AG09309 (cell line): ENCODE data around the gene LTBR.

Experiments used
- DNase-seq: peaks from one replicate; pipeline ENCODE4 v3.0.0-alpha.2; 2010; ENCODE audit warnings: low read depth
- H3K4me3 ChIP-seq: 2 replicates; pipeline ENCODE4 v1.5.1; 2011; ENCODE audit warnings: mild to moderate bottlenecking, low read depth, low read length, moderate library complexity; ENCODE audit not compliant: control insufficient read depth
- TF ChIP-seq, protein P1 (sequence below): IDR thresholded peaks from 2 replicates; pipeline ENCODE4 v1.5.1; 2011; ENCODE audit warnings: mild to moderate bottlenecking, low read depth, low read length, inconsistent platforms; ENCODE audit not compliant: insufficient read depth, control insufficient read depth; ENCODE audit errors: missing control alignments

Gene LTBR

DNA sequence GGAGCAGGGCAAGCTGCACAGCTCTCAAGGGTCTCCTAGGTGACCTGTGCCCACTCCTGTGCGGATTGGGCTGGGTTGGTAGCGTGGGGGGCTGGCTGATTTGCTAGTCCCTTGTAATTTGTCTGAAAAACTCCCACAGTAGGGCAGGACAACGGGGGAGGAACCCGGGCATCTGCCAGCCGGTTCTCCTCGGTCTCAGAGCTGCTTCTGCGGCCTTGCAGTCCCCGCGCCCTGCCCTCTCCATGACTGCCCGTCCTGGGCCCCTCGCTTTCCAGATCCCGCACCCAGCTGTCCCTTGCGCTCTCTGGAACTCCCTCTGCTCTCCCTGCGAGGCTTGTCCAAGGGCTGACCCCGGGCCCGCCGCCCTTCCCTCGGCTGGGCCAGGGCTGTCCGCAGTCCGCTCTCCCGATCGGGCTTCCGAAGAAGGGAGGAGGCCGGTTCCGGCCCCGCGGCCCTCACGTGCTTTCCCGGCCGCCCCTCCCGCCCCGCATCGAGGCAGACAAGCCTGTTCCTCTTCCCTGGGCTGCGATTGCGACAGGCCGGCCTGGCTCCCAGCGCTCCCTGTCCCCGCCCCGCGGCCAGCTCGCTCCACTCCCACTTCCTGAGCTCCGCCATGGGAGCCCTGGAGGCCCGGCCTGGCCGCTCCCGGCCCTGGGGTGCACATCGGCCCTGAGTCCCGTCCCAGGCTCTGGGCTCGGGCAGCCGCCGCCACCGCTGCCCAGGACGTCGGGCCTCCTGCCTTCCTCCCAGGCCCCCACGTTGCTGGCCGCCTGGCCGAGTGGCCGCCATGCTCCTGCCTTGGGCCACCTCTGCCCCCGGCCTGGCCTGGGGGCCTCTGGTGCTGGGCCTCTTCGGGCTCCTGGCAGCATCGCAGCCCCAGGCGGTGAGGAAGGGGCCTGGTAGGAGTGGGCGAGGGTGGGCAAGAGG, at the start of gene LTBR:
Gene LTBR, plus strand, starts transcription at position 591 of the 927 bp plus-strand sequence. Its CDS starts 197 bp downstream, at position 788.
- peak within 1 kb of the TSS; percentile 75 for H3K4me3 ChIP-seq
- TF ChIP-seq, protein P1, sequence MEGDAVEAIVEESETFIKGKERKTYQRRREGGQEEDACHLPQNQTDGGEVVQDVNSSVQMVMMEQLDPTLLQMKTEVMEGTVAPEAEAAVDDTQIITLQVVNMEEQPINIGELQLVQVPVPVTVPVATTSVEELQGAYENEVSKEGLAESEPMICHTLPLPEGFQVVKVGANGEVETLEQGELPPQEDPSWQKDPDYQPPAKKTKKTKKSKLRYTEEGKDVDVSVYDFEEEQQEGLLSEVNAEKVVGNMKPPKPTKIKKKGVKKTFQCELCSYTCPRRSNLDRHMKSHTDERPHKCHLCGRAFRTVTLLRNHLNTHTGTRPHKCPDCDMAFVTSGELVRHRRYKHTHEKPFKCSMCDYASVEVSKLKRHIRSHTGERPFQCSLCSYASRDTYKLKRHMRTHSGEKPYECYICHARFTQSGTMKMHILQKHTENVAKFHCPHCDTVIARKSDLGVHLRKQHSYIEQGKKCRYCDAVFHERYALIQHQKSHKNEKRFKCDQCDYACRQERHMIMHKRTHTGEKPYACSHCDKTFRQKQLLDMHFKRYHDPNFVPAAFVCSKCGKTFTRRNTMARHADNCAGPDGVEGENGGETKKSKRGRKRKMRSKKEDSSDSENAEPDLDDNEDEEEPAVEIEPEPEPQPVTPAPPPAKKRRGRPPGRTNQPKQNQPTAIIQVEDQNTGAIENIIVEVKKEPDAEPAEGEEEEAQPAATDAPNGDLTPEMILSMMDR, result no peak
- peak; percentile 63 for DNase-seq

DNA sequence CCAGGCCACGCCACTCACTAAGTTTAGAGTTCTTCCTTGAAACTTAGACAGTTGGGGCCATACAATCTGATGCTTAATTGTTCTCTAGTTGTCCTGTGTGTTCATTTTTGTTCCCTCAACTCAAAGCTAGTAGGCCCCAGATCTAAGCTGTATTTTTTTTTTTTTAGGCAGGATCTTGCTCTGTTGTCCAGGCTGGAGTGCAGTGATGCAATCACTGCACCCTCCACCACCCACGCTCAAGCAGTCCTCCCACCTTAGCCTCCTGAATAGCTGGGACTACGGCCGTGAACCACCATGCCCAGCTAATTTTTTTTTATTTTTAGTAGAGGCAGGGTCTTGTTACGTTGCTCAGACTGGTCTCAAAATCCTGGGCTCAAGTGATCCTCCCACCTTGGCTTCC, 49.6 kb upstream of the LTBR start:
- DNase-seq, result no peak
- no peak overlapping the region for H3K4me3 ChIP-seq
- TF ChIP-seq, protein P1, result no peak

DNA sequence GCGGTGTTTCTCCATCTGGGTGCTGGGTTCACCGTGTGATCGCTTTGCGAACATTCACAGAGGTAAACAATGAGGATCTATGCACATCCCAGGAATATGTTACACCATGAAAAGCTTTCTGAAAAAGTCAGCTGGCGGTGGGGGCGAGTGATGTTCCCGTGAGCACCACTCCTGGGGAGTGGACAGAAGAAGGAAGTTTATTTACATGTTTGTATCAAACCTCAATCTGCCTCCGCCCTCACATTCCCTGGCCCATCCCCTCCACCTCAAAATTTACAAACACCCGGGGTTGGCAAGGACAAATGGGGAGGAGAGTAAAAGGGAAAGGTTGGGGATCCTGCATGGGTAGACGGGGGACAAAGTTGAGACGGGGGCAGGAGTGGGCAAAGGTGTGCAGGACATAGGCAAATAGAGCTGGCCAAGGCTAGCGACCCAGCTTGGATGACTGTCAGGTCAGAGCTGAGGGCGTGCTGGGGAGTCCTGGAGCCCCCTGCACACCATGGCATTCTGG, 49.0 kb upstream of the LTBR start:
- no peak for DNase-seq
- H3K4me3 ChIP-seq, result peak overlapping the region; percentile 14
- TF ChIP-seq, protein P1, result no peak

DNA sequence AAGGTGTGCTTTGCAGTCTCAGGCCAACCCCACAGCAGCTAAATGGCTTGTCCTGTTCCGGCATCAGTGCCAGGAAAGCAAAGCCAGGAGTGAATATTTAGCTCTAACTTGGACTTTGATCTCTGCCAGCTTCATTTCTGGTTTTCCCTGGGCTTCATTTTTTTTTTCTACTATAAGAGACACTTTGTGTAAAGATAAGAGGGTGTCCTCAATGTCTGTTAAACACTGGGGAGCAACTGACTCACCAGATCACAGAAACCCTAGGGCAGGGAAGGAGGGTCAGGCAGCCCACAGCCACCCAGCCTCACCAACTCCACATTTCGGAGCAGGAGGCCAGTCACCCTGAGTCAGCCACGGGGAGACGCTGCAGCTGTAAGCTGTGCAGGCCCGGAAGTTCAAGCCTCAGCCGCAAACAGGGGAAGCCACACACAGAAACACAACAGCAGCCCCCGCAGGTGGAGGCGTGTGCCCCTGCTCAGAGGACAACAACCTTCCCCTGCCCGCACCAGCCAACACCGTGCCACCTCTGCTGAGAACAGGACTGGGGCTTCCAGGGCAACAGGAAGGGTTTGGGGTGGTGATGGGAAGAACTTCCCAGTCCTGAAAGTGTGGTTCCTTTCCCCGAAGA, 48.4 kb upstream of the LTBR start:
- TF ChIP-seq, protein P1, result peak; percentile 77
- H3K4me3 ChIP-seq, result peak overlapping the region; percentile 48
- DNase-seq, result no peak

DNA sequence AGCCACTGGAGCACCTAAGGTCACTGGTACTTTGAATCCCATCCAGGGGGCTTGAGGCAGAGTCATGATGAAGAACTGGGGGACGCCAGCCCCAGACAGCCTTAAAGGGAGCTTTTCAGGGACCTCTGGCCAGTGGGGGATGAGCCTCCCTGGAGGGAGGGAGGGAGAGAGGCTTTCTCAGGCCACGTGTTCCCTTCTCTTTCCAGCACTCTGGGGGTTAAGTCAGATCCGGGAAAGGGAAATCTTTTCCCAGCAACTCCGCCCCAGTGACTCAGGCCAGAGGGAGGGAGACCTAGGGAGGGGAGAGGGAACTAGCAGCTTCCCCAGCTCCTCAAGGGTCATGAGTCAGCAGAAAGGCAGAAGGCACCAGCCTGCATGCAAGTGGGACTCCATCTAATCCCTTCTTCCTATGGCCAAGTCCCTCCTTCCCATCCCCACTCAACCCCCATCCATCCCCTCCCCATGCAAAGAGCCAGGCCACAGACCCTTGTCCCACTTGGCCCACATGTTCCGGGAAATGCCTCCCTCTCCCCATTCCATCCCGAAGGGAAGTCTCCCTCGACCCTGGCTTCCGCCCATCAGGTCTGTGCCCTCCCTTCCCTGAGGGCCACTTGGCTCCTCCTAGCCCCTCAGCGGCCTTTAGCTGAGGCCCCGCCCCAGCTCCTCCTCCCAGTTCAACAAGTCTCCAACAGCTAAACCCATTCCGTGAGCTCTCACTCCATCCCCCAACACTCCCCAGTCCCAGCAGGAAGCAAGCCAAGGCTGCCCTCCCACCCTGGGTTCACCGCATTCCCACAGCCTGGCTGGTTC, 47.7 kb upstream of the LTBR start:
- H3K4me3 ChIP-seq, result peak overlapping the region; percentile 48

More for the DNA sequence above, 47.7 kb upstream of the LTBR start:
- TF ChIP-seq, protein P1, result no peak
- peak; percentile 99 for DNase-seq
